ENCODE measurements around the gene DCDC2B.

Gene DCDC2B

DNA sequence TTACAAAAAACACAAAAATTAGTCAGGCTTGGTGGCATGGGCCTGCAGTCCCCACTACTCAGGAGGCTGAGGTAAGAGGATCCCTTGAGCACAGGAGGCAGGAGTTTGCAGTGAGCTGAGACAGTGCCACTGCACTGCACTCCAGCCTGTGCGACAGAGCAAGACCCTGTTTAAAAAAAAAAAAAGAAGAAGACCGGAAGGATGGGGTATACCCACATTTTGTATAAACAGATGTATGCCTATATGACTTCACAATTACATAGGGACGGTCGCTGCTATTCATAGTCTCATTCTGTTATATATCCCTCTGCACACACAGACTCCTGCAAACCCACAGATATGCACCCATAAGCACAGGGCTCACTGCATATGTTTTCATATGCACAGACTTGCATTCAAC lies 54.9 kb downstream of the DCDC2B start:
- no peak for DNase-seq
